K562 (cell line): ENCODE measurements around the gene USP16. TPM values are rescaled to one million over a fixed set of nuclear protein-coding genes. Genes with fewer than 3 reads are reported as not detected.

ENCODE experiments used
- ATAC-seq: fragments of 200-7000 bp; cut with Tn5 transposase; 3 replicates; pipeline ENCODE4 v1.9.1; 2020; ENCODE audit warnings: moderate library complexity
- BruUV-seq: library from RNA; stranded (reverse); fragments of 400-500 nt; replicated peaks from 2 replicates; lab custom pipeline; 2021; lab: Mats Ljungman, UMichigan
- CTCF ChIA-PET: fragments of 300-600 bp; formaldehyde crosslinking; extraction: SDS; loops from one replicate; lab custom pipeline; 2021; ENCODE audit warnings: low intra/inter-chr PET ratio; lab: Yijun Ruan, JAX
- POLR2A ChIA-PET: fragments of 300-600, 350-650 bp; sonication (Branson Sonifier 250); formaldehyde crosslinking; extraction: SDS; loops from one replicate; lab custom pipeline; 2021; ENCODE audit warnings: antibody characterized with exemption, inconsistent platforms; lab: Yijun Ruan, JAX
- DNase-seq, 4 experiments: peaks; one replicate each; pipeline versions ENCODE4 v3.0.0 to v3.0.0-alpha.2; 2011 to 2018; ENCODE audit warnings: low spot score in 3 of 4, mixed read lengths in 3 of 4; ENCODE audit errors: extremely low read depth in 1 of 4
- FAIRE-seq: peaks from 2 replicates; lab custom pipeline; 2011; peaks lifted over from hg19 to GRCh38; lab: Jason Lieb, UNC
- H2AFZ ChIP-seq: 2 replicates; pipeline ENCODE4 v1.6.0; 2011; ENCODE audit warnings: low read depth, low read length, control low read depth, inconsistent platforms
- H3K27ac ChIP-seq: fragments of 200-600 bp; 3 replicates; pipeline ENCODE4 v1.8.0; 2011; ENCODE audit warnings: low read depth, mild to moderate bottlenecking, control low read depth, inconsistent platforms, low read length, moderate library complexity, mixed read lengths; ENCODE audit errors: extremely low read depth
- H3K27me3 ChIP-seq, 2 experiments: fragments of 300-600 bp in 1 of 2; 2 replicates in 1 of 2; 3 replicates in 1 of 2; pipeline versions ENCODE4 v1.6.0 to v1.8.0; 2011; ENCODE audit warnings: inconsistent platforms in 2 of 2, low read length in 2 of 2, mild to moderate bottlenecking in 1 of 2, mixed read lengths in 1 of 2, moderate library complexity in 1 of 2; ENCODE audit not compliant: control insufficient read depth in 2 of 2, insufficient read depth in 2 of 2
- H3K36me3 ChIP-seq: fragments of 300-600 bp; 3 replicates; pipeline ENCODE4 v1.8.0; 2011; ENCODE audit warnings: mild to moderate bottlenecking, low read length, inconsistent platforms; ENCODE audit not compliant: control insufficient read depth, insufficient read depth
- H3K4me1 ChIP-seq, 2 experiments: fragments of 200-600 bp in 1 of 2; replicated peaks in 1 of 2; 2 replicates in 1 of 2; 3 replicates in 1 of 2; pipeline versions ENCODE4 v1.5.1 to v1.8.0; 2011; ENCODE audit warnings: inconsistent platforms in 2 of 2, low read length in 2 of 2, mild to moderate bottlenecking in 1 of 2, mixed read lengths in 1 of 2, moderate library complexity in 1 of 2; ENCODE audit not compliant: control insufficient read depth in 2 of 2, insufficient read depth in 2 of 2
- H3K4me2 ChIP-seq: 2 replicates; pipeline ENCODE4 v1.6.1; 2011; ENCODE audit warnings: low read length, control low read depth, inconsistent platforms, mixed read lengths; ENCODE audit not compliant: insufficient read depth
- H3K4me3 ChIP-seq: fragments of 200-600 bp; sonication (generic), shearing (Covaris generic); 2 replicates; pipeline ENCODE4 v1.5.1; 2016; ENCODE audit warnings: control low read depth, inconsistent platforms
- H3K79me2 ChIP-seq: fragments of 200-600 bp; 3 replicates; pipeline ENCODE4 v1.8.0; 2011; ENCODE audit warnings: low read length, inconsistent platforms; ENCODE audit not compliant: control insufficient read depth, insufficient read depth
- H3K9ac ChIP-seq, 2 experiments: 2 replicates each; pipeline versions ENCODE4 v1.6.0 to v1.6.1; 2011; ENCODE audit warnings: low read depth in 2 of 2, low read length in 2 of 2, control low read depth in 1 of 2, inconsistent platforms in 1 of 2, mild to moderate bottlenecking in 1 of 2, mixed read lengths in 1 of 2; ENCODE audit not compliant: insufficient read depth in 1 of 2
- H3K9me1 ChIP-seq: one replicate; pipeline ENCODE4 v1.6.0; 2011; ENCODE audit warnings: inconsistent platforms, mild to moderate bottlenecking, low read length, moderate library complexity; ENCODE audit not compliant: control insufficient read depth, insufficient read depth
- H3K9me3 ChIP-seq: replicated peaks from 2 replicates; pipeline ENCODE4 v1.5.1; 2011; ENCODE audit warnings: low read depth, low read length, inconsistent platforms; ENCODE audit not compliant: control insufficient read depth, insufficient read depth
- H4K20me1 ChIP-seq: replicated peaks from 2 replicates; pipeline ENCODE4 v1.6.1; 2011; ENCODE audit warnings: low read length, inconsistent platforms, mixed read lengths; ENCODE audit not compliant: control insufficient read depth, insufficient read depth
- CCAR2 ChIP-seq: fragments of 200-400 bp; formaldehyde crosslinking; IDR thresholded peaks from 2 replicates; pipeline ENCODE4 v1.6.1; 2017; ENCODE audit warnings: mild to moderate bottlenecking, low read depth, low read length
- COPS2 ChIP-seq: fragments of 450-650 bp; conservative IDR thresholded peaks from 2 replicates; pipeline ENCODE4 v1.6.1; 2016; ENCODE audit warnings: mild to moderate bottlenecking, moderate library complexity
- ESRRB ChIP-seq: fragments of 250-450 bp; sonication (Bioruptor Pico); IDR thresholded peaks from 2 replicates; pipeline ENCODE4 v1.5.0; 2020; ENCODE audit warnings: mild to moderate bottlenecking, moderate library complexity, borderline replicate concordance
- FOSL1 ChIP-seq: fragments of 200-800 bp; sonication (Bioruptor generic); conservative IDR thresholded peaks from 2 replicates; pipeline ENCODE4 v1.6.1; 2016; ENCODE audit warnings: missing genetic modification characterization, missing compliant biosample characterization
- FOXA3 ChIP-seq, 2 experiments: fragments of 450-650 bp in 1 of 2; sonication (generic) in 1 of 2; formaldehyde crosslinking; IDR thresholded peaks in 1 of 2; conservative IDR thresholded peaks in 1 of 2; 2 replicates each; pipeline versions ENCODE4 v1.4.0 to v1.8.0; 2020 to 2022; ENCODE audit warnings: mild to moderate bottlenecking in 2 of 2, missing genetic modification reagents in 1 of 2
- FOXP1 ChIP-seq: sonication (generic); formaldehyde crosslinking; IDR thresholded peaks from 2 replicates; pipeline ENCODE4 v1.8.0; 2022; ENCODE audit warnings: mild to moderate bottlenecking, missing genetic modification reagents
- HNRNPK ChIP-seq: fragments of 200-400 bp; formaldehyde crosslinking; IDR thresholded peaks from one replicate; pipeline ENCODE4 v1.6.1; 2018; ENCODE audit warnings: mild to moderate bottlenecking, low read depth, low read length; ENCODE audit not compliant: poor library complexity, severe bottlenecking
- LCOR ChIP-seq: sonication (generic); formaldehyde crosslinking; IDR thresholded peaks from 2 replicates; pipeline ENCODE4 v1.8.0; 2022; ENCODE audit warnings: mild to moderate bottlenecking, missing genetic modification reagents
- MAFK ChIP-seq: IDR thresholded peaks from 2 replicates; pipeline ENCODE4 v1.6.1; 2011; ENCODE audit warnings: low read length, improper control_type of control experiment
- NFE2 ChIP-seq: IDR thresholded peaks from 2 replicates; pipeline ENCODE4 v1.6.1; 2014; ENCODE audit warnings: antibody characterized with exemption, low read depth
- POLR2G ChIP-seq: fragments of 200-400 bp; formaldehyde crosslinking; IDR thresholded peaks from 2 replicates; pipeline ENCODE4 v1.6.1; 2017; ENCODE audit warnings: low read depth, mild to moderate bottlenecking, antibody characterized with exemption, low read length, moderate library complexity
- TAF9B ChIP-seq: fragments of 450-650 bp; IDR thresholded peaks from 2 replicates; pipeline ENCODE4 v1.6.1; 2018; ENCODE audit warnings: mild to moderate bottlenecking; ENCODE audit not compliant: partially characterized antibody
- ZNF551 ChIP-seq: fragments of 250-450 bp; sonication (Bioruptor Pico); IDR thresholded peaks from 2 replicates; pipeline ENCODE4 v1.5.0; 2021; ENCODE audit warnings: mild to moderate bottlenecking, moderate library complexity
- WGBS: fragments of 100-300 bp; shearing (Covaris generic); methylation state at CpG from one replicate; pipeline ENCODE4 v1.1.6; 2016; ENCODE audit warnings: low coverage, mixed read lengths; ENCODE audit not compliant: insufficient coverage; ENCODE audit errors: missing lambda C conversion rate; 5-methylcytosine and 5-hydroxymethylcytosine counted together
- in situ Hi-C: fragments of 300-500 bp; cut with MboI; formaldehyde crosslinking; loops from 4 replicates; pipeline ENCODE4 v1.15.0; 2018; ENCODE audit warnings: inconsistent platforms, mixed read lengths
- intact Hi-C: fragments of 100-400 bp; cut with micrococcal nuclease; formaldehyde crosslinking; loops from 2 replicates; pipeline ENCODE4 v1.14.2; 2022
- polyA plus RNA-seq, 8 experiments: library from polyadenylated mRNA; depleted of rRNA in 4 of 8; stranded (reverse) in 5 of 8; unstranded in 3 of 8; fragments of >200 nt; fragmentation: Nextera tagmentation in 2 of 8; fragmentation: Illumina TruSeq in 1 of 8; extraction: Ambion mirVana in 2 of 8; extraction: Trizol in 1 of 8; gene quantifications; 2 replicates each; pipeline versions ENCODE4 v1.2.1 to v1.2.3, GENCODE V29; 2011 to 2014; ENCODE audit warnings: inconsistent platforms in 1 of 8, missing spikeins in 1 of 8
- total RNA-seq, 7 experiments: library from RNA; depleted of rRNA in 6 of 7; stranded (reverse); fragments of >200 nt in 6 of 7; fragmentation: Illumina TruSeq in 2 of 7; extraction: Trizol in 2 of 7; gene quantifications; 2 replicates each; pipeline versions ENCODE4 v1.2.1 to v1.2.3, GENCODE V29; 2011 to 2021; ENCODE audit warnings: low replicate concordance in 1 of 7
- TF ChIP-seq, protein P1 (sequence below): fragments of 450-650 bp; IDR thresholded peaks from 2 replicates; pipeline ENCODE4 v1.6.1; 2016; ENCODE audit warnings: low read depth, mild to moderate bottlenecking, moderate library complexity
- TF ChIP-seq, protein P2 (sequence below): fragments of 450-650 bp; IDR thresholded peaks from 2 replicates; pipeline ENCODE4 v1.6.1; 2016; ENCODE audit warnings: low read depth

The USP16 gene
- total and polyA plus RNA-seq, 9 of the 15 experiments (the other 6 are each of a cell fraction or from before 2014, with no cell fraction given) = 38.4 to 90.9 (median 62.8) TPM

DNA sequence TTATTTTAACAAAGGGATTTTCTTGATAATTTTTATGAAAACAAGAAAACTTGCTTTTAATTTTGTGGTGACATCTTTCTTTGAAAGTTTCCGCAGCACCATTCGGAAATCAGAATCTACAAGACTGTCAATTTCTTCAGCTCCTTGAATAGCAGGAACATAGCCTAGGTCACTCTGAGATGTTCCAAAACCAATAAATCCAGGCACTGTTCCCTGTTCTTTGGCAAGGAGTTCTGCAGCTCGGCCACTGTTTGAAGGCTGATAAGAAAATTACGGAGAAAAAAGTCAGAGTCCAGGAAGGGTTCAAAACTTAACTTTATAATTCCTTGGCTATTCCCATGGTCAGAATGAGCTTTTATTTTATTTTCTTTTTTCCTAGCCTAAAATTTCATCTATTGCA, 37.8 kb upstream of the USP16 start:
- H3K9ac ChIP-seq = no peak overlapping the region
- H3K9me1 ChIP-seq = no peaks in the 10 kb centered on the region
- 90% methylated on average over 4 of the region's 4 CpGs for WGBS
- no peak overlapping the region for H3K4me3 ChIP-seq
- no peak for FAIRE-seq
- no peak overlapping the region for H2AFZ ChIP-seq
- POLR2A ChIA-PET = interaction anchor here (0.7 to 1.9 kb wide), 6 partner anchors 8 to 86 kb away, joined by 3 to 5 read pairs (median 3); no protein-coding TSS in a partner anchor
- H3K27ac ChIP-seq = no peak overlapping the region
- no peaks in the 10 kb centered on the region for H3K27me3 ChIP-seq
- H3K4me1 ChIP-seq = peaks cover 0 to 4% of the 10 kb centered on the region in 2 experiments; a peak in 4 of 5 replicates
- H4K20me1 ChIP-seq = no peaks in the 10 kb centered on the region
- H3K9me3 ChIP-seq = no peaks in the 10 kb centered on the region
- TF ChIP-seq FOXP1 (CRISPR knock-in tag) (no peak), FOSL1 (tag) (no peak), COPS2 (no peak), NFE2 (no peak), LCOR (CRISPR knock-in tag) (no peak), ZNF551 (CRISPR knock-in tag) (no peak), TAF9B (no peak), ESRRB (CRISPR knock-in tag) (no peak), CCAR2 (no peak), MAFK (no peak), HNRNPK (no peak), FOXA3 (CRISPR knock-in tag; conservative IDR thresholded peaks at IDR 0.05 in 1 of 2, IDR thresholded peaks at IDR 0.05 in 1 of 2) (no peak), POLR2G (no peak)
- TF ChIP-seq, protein P1, sequence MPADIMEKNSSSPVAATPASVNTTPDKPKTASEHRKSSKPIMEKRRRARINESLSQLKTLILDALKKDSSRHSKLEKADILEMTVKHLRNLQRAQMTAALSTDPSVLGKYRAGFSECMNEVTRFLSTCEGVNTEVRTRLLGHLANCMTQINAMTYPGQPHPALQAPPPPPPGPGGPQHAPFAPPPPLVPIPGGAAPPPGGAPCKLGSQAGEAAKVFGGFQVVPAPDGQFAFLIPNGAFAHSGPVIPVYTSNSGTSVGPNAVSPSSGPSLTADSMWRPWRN = no peak
- TF ChIP-seq, protein P2, sequence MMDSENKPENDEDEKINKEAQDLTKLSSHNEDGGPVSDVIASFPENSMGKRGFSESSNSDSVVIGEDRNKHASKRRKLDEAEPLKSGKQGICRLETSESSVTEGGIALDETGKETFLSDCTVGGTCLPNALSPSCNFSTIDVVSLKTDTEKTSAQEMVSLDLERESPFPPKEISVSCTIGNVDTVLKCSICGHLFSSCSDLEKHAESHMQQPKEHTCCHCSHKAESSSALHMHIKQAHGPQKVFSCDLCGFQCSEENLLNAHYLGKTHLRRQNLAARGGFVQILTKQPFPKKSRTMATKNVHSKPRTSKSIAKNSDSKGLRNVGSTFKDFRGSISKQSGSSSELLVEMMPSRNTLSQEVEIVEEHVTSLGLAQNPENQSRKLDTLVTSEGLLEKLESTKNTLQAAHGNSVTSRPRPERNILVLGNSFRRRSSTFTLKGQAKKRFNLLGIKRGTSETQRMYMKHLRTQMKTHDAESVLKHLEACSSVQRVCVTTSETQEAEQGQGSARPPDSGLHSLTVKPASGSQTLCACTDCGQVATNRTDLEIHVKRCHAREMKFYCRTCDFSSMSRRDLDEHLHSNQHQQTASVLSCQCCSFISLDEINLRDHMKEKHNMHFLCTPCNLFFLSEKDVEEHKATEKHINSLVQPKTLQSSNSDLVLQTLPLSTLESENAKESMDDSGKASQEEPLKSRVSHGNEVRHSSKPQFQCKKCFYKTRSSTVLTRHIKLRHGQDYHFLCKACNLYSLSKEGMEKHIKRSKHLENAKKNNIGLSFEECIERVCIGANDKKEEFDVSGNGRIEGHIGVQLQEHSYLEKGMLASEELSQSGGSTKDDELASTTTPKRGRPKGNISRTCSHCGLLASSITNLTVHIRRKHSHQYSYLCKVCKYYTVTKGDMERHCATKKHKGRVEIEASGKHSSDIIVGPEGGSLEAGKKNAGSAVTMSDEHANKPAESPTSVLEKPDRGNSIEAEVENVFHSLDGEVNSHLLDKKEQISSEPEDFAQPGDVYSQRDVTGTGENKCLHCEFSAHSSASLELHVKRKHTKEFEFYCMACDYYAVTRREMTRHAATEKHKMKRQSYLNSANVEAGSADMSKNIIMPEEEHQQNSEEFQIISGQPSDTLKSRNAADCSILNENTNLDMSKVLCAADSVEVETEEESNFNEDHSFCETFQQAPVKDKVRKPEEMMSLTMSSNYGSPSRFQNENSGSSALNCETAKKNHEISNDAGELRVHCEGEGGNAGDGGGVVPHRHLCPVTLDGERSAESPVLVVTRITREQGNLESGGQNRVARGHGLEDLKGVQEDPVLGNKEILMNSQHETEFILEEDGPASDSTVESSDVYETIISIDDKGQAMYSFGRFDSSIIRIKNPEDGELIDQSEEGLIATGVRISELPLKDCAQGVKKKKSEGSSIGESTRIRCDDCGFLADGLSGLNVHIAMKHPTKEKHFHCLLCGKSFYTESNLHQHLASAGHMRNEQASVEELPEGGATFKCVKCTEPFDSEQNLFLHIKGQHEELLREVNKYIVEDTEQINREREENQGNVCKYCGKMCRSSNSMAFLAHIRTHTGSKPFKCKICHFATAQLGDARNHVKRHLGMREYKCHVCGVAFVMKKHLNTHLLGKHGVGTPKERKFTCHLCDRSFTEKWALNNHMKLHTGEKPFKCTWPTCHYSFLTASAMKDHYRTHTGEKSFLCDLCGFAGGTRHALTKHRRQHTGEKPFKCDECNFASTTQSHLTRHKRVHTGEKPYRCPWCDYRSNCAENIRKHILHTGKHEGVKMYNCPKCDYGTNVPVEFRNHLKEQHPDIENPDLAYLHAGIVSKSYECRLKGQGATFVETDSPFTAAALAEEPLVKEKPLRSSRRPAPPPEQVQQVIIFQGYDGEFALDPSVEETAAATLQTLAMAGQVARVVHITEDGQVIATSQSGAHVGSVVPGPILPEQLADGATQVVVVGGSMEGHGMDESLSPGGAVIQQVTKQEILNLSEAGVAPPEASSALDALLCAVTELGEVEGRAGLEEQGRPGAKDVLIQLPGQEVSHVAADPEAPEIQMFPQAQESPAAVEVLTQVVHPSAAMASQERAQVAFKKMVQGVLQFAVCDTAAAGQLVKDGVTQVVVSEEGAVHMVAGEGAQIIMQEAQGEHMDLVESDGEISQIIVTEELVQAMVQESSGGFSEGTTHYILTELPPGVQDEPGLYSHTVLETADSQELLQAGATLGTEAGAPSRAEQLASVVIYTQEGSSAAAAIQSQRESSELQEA = no peak
- TF ChIP-seq, all 486 proteins: peak for 0
- H3K36me3 ChIP-seq = peaks cover 65% of the 10 kb centered on the region
- no peak for ATAC-seq
- no peak for DNase-seq
- H3K79me2 ChIP-seq = peaks cover 51% of the 10 kb centered on the region
- CTCF ChIA-PET = no interaction called here
- in situ Hi-C loops = no loop called here
- no peak overlapping the region for H3K4me2 ChIP-seq
- intact Hi-C loops = no loop called here
- BruUV-seq = no TSS peak
